Measurements from ENCODE around the gene CAMK1D. TPM values are rescaled to one million over a fixed set of nuclear protein-coding genes. Genes with fewer than 3 reads are reported as not detected.

The CAMK1D gene
- total and polyA plus RNA-seq, 2 experiments from 2014 or later = 2.0 to 3.8 TPM

DNA sequence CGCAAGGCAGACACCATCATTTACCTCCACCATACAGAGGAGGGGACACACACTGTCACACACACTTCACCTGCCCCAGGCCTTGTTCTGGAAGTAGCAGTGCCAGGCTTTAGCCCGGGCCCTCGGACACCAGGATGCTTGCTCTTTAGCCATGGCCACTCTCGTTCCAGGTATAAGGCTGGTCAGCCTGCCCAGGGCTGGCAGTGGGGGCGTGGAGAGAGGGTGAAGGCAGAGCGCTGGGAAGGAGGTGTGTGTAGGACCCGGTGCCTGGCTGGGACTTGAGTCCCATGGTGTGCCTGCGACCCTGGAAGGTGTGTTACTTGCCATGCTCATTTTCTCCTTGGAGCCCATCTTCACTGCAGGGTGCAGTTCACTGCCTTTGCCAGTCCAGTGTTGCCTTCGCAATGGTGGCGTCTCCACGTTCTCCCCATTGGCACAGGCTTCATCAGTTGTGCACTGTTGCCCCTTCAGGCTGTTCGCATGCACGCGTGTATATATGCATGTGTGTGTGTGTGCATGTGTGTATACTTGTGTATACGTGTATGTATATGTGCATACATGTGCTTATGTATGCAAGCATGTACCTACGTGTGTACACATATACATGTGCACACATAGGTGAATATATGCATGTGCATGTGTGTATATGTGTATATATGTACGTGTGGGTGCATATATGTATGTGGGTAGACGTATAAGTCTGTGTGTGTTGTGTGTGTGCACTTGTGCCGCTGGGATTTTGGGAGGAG, 153.4 kb downstream of the CAMK1D start:
- TF ChIP-seq, protein P1, sequence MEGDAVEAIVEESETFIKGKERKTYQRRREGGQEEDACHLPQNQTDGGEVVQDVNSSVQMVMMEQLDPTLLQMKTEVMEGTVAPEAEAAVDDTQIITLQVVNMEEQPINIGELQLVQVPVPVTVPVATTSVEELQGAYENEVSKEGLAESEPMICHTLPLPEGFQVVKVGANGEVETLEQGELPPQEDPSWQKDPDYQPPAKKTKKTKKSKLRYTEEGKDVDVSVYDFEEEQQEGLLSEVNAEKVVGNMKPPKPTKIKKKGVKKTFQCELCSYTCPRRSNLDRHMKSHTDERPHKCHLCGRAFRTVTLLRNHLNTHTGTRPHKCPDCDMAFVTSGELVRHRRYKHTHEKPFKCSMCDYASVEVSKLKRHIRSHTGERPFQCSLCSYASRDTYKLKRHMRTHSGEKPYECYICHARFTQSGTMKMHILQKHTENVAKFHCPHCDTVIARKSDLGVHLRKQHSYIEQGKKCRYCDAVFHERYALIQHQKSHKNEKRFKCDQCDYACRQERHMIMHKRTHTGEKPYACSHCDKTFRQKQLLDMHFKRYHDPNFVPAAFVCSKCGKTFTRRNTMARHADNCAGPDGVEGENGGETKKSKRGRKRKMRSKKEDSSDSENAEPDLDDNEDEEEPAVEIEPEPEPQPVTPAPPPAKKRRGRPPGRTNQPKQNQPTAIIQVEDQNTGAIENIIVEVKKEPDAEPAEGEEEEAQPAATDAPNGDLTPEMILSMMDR (IDR thresholded peaks at IDR 0.05; ENCODE audit: low read depth, low read length) = no peak

DNA sequence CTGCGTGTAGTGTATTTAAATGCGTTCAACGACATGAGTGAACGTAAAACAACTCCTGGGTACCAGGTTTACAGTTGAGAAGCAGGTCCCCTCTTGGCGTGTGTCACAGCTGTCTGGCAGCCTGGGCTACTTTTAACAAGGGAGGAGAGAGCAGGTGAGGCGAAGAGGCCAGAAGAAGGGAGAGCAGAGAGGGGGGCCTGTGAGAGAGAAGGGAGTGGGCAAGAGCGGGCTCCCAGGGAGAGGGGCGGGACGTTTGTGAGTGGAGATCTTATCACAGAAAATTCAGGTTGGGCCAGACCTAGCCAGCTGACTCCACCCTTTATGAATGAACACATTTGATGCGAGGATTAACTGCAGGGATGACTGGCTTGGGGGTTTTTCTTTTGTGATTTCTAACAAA, 154.0 kb downstream of the CAMK1D start:
- no peak for DNase-seq (ENCODE audit: low read depth in 1 of 2, low spot score in 1 of 2)
- Histone ChIP-seq H3K27ac (no peak overlapping the region), H3K36me3 (no peaks in the 10 kb centered on the region)

More for the DNA sequence above, 153.4 kb downstream of the CAMK1D start:
- Histone ChIP-seq H3K36me3 (no peaks in the 10 kb centered on the region), H3K4me1 (ENCODE audit: low read depth) (peaks cover 14% of the 10 kb centered on the region), H3K4me3 (no peak overlapping the region), H3K27me3 (no peaks in the 10 kb centered on the region), H3K27ac (no peak overlapping the region), H3K9me3 (ENCODE audit: low read depth) (no peaks in the 10 kb centered on the region)
- no peak for DNase-seq (ENCODE audit: low read depth in 1 of 2, low spot score in 1 of 2)

DNA sequence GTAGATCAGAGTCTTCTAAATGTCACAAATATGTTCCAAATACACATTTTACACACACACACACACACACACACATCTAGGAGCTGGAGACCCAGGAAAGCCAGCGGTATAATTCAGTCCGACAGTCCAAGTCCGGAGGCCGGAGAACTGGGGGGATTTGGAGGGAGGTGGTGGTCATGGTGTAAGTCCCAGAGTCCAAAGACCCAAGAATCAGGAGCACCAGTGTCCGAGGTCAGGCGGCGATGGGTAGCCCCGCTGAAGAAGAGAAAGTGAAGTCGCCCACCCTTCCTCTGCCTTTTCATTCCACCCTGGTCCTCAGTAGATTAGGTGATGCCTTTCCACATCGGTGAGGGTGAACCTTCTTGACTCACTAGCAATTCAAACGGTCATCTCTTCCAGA, 154.8 kb downstream of the CAMK1D start:
- TF ChIP-seq, protein P1 (IDR thresholded peaks at IDR 0.05; ENCODE audit: low read depth, low read length) = no peak
- H3K27ac ChIP-seq = no peak overlapping the region
- no peak overlapping the region for H3K4me3 ChIP-seq
- no peaks in the 10 kb centered on the region for H3K27me3 ChIP-seq
- H3K4me1 ChIP-seq (ENCODE audit: low read depth) = peaks cover 14% of the 10 kb centered on the region
- H3K9me3 ChIP-seq (ENCODE audit: low read depth) = no peaks in the 10 kb centered on the region
- DNase-seq (ENCODE audit: low read depth in 1 of 2, low spot score in 1 of 2) = no peak
- no peaks in the 10 kb centered on the region for H3K36me3 ChIP-seq

More for the DNA sequence above, 154.0 kb downstream of the CAMK1D start:
- TF ChIP-seq, protein P1 (IDR thresholded peaks at IDR 0.05; ENCODE audit: low read depth, low read length) = no peak
- Histone ChIP-seq H3K4me3 (no peak overlapping the region), H3K9me3 (ENCODE audit: low read depth) (no peaks in the 10 kb centered on the region), H3K27me3 (no peaks in the 10 kb centered on the region), H3K4me1 (ENCODE audit: low read depth) (peaks cover 14% of the 10 kb centered on the region)

DNA sequence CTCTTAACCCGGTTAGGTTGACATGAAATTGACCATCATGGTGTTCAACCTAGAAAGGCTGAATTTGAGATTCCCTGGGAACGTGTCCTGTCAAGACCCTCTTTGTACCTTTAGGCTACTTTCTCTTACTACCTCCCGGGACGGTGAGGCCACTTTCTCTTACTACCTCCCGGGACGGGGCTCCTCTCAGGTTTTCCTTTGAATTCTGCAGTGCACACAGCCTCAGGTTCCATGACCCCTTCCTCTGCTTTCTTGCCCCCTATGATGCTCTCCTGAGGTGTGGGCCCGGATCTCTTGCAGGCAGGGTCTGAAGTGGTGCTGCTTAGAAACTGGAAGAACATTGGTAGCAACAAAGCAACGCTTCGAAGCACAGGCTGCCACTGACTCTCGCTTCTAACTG, 155.3 kb downstream of the CAMK1D start:
- TF ChIP-seq, protein P1 (IDR thresholded peaks at IDR 0.05; ENCODE audit: low read depth, low read length) = no peak
- peaks cover 14% of the 10 kb centered on the region for H3K4me1 ChIP-seq (ENCODE audit: low read depth)
- no peak for DNase-seq (ENCODE audit: low read depth in 1 of 2, low spot score in 1 of 2)
- H3K9me3 ChIP-seq (ENCODE audit: low read depth) = no peaks in the 10 kb centered on the region
- no peak overlapping the region for H3K4me3 ChIP-seq
- no peaks in the 10 kb centered on the region for H3K36me3 ChIP-seq
- H3K27me3 ChIP-seq = no peaks in the 10 kb centered on the region
- no peak overlapping the region for H3K27ac ChIP-seq

DNA sequence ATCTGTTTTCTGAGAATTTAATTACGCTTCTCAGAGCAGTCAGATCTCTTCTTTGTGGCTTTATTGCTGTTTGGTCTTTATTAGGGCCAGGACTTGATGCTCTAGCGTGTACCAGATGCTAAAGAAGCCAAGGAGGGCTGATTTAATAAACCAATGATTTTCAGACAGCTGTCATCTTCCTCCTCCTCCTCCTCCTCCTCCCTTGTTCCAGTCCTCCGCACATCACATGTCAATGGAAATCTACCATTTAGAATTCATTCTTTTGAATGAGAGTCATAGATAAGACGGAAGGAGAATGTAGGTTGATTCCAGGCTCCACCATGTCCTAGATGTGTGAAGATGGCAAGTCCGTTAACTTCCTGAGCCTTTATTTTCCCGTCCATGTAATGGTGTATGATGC, 156.3 kb downstream of the CAMK1D start:
- TF ChIP-seq, protein P1 (IDR thresholded peaks at IDR 0.05; ENCODE audit: low read depth, low read length) = no peak
- no peaks in the 10 kb centered on the region for H3K36me3 ChIP-seq
- no peaks in the 10 kb centered on the region for H3K9me3 ChIP-seq (ENCODE audit: low read depth)
- H3K27ac ChIP-seq = no peak overlapping the region
- H3K4me3 ChIP-seq = no peak overlapping the region
- no peaks in the 10 kb centered on the region for H3K27me3 ChIP-seq
- peaks cover 9% of the 10 kb centered on the region for H3K4me1 ChIP-seq (ENCODE audit: low read depth)
- no peak for DNase-seq (ENCODE audit: low read depth in 1 of 2, low spot score in 1 of 2)

Data from cardiac muscle cell (in vitro differentiated cells and primary cell).